BJ (cell line): ENCODE measurements around the gene CBY1. TPM values are rescaled to one million over a fixed set of nuclear protein-coding genes. Genes with fewer than 3 reads are reported as not detected.

Experiments
- CTCF ChIA-PET: fragments of 350-600 bp; formaldehyde crosslinking; extraction: SDS; loops from one replicate; lab custom pipeline; 2021; ENCODE audit warnings: antibody characterized with exemption, inconsistent platforms; lab: Yijun Ruan, JAX
- POLR2A ChIA-PET: fragments of 300-600 bp; sonication (Branson Sonifier 250); formaldehyde crosslinking; extraction: SDS; loops from one replicate; lab custom pipeline; 2021; ENCODE audit warnings: antibody characterized with exemption; lab: Charles Lee
- DNase-seq: peaks from one replicate; pipeline ENCODE4 v3.0.0-alpha.2; 2011; ENCODE audit warnings: low read depth
- H3K27me3 ChIP-seq: 2 replicates; pipeline ENCODE4 v1.6.0; 2011; ENCODE audit warnings: low read length; ENCODE audit not compliant: control insufficient read depth, insufficient read depth
- H3K36me3 ChIP-seq: 2 replicates; pipeline ENCODE4 v1.5.1; 2011; ENCODE audit warnings: low read length; ENCODE audit not compliant: control insufficient read depth, insufficient read depth
- H3K4me3 ChIP-seq: 2 replicates; pipeline ENCODE4 v1.5.1; 2011; ENCODE audit warnings: low read depth, mild to moderate bottlenecking, control low read depth, low read length
- polyA plus RNA-seq: library from polyadenylated mRNA; depleted of rRNA; stranded (reverse); fragments of >200 nt; gene quantifications from 2 replicates; pipeline ENCODE4 v1.2.3, GENCODE V29; 2011
- TF ChIP-seq, protein P1 (sequence below): IDR thresholded peaks from 2 replicates; pipeline ENCODE4 v1.5.1; 2011; ENCODE audit warnings: low read depth, mild to moderate bottlenecking, control low read depth, inconsistent platforms, low read length, moderate library complexity; ENCODE audit not compliant: insufficient read depth

CBY1 gene
- polyA plus RNA-seq, 1 experiment = 38.1 TPM

GRCh38 chr22:38715852-38716251 is 59.4 kb downstream of the CBY1 start:
- ChIA-PET CTCF (interaction anchor here (2.5 kb wide), 1 partner anchor 9 kb away, joined by 9 read pairs; no protein-coding TSS in a partner anchor), POLR2A (no interaction called here)
- Histone ChIP-seq H3K4me3 (no peak overlapping the region), H3K36me3 (peaks cover 20% of the 10 kb centered on the region), H3K27me3 (no peaks in the 10 kb centered on the region)
- DNase-seq = no peak
- TF ChIP-seq, protein P1, sequence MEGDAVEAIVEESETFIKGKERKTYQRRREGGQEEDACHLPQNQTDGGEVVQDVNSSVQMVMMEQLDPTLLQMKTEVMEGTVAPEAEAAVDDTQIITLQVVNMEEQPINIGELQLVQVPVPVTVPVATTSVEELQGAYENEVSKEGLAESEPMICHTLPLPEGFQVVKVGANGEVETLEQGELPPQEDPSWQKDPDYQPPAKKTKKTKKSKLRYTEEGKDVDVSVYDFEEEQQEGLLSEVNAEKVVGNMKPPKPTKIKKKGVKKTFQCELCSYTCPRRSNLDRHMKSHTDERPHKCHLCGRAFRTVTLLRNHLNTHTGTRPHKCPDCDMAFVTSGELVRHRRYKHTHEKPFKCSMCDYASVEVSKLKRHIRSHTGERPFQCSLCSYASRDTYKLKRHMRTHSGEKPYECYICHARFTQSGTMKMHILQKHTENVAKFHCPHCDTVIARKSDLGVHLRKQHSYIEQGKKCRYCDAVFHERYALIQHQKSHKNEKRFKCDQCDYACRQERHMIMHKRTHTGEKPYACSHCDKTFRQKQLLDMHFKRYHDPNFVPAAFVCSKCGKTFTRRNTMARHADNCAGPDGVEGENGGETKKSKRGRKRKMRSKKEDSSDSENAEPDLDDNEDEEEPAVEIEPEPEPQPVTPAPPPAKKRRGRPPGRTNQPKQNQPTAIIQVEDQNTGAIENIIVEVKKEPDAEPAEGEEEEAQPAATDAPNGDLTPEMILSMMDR = no peak

- ChIA-PET CTCF (interaction anchor here (2.5 to 3.2 kb wide), 3 partner anchors 9 to 17 kb away, joined by 9 to 21 read pairs (median 17); partner anchors contain the start of gene GTPBP1), POLR2A (no interaction called here)
These were observed 59.8 kb downstream of the CBY1 start for GRCh38 chr22:38716271-38716670.

DNA sequence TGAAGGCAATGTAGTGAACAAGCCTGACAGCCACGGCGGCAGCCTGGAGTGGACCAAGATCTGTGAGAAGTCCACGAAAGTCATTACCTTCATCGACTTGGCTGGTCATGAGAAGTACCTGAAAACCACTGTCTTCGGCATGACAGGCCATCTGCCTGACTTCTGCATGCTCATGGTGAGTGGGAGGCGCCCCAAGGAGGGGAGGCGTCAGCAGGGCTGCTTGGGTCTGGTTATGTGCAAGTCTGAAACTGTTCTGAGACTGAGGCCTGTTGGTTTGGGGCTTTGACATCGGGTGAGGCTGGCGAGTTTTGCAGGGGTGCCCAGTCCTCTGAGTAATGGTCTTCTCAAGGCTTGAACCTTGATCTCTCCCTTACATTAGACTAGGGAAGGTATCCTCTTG is 60.4 kb downstream of the CBY1 start:
- H3K36me3 ChIP-seq = peaks cover 23% of the 10 kb centered on the region
- TF ChIP-seq, protein P1 = no peak
- H3K27me3 ChIP-seq = no peaks in the 10 kb centered on the region
- H3K4me3 ChIP-seq = no peak overlapping the region
- ChIA-PET CTCF (interaction anchor here (3.0 to 3.2 kb wide), 2 partner anchors 10 to 17 kb away, joined by 17 to 21 read pairs; partner anchors contain the start of gene GTPBP1), POLR2A (no interaction called here)
- DNase-seq = no peak

More at GRCh38 chr22:38716271-38716670, 59.8 kb downstream of the CBY1 start:
- Histone ChIP-seq H3K27me3 (no peaks in the 10 kb centered on the region), H3K36me3 (peaks cover 20% of the 10 kb centered on the region), H3K4me3 (no peak overlapping the region)
- TF ChIP-seq, protein P1 = no peak
- no peak for DNase-seq

DNA sequence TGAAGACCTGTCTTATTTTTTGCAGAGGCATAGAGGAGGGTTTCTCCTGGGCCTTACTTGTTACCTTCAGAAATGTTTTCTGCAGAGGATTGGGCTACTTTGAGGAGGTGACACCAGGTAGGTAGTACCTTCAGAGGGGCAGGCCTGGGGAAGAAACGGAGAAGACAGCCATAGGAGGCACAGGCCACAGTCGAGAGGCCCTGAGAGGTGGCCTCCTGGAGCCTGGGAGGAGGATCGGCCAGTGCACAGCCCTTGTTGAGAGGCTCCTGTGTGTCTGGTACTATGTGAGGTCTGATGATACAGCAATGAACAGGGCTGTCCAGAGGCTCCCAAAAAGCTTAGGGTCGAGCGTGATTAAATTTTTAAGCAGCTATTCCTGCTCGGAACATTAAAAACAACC is 60.8 kb downstream of the CBY1 start:
- POLR2A ChIA-PET = interaction anchor here (0.6 kb wide), 1 partner anchor 215 kb away, joined by 3 read pairs; no protein-coding TSS in a partner anchor
- TF ChIP-seq, protein P1 = no peak
- CTCF ChIA-PET = interaction anchor here (1.6 to 3.2 kb wide), 5 partner anchors 10 to 35 kb away, joined by 6 to 21 read pairs (median 7); partner anchors contain the start of genes GTPBP1 and TOMM22

GRCh38 chr22:38718414-38718813 is 62.0 kb downstream of the CBY1 start:
- H3K36me3 ChIP-seq = peaks cover 27% of the 10 kb centered on the region
- ChIA-PET CTCF (interaction anchor here (1.1 to 3.2 kb wide), 6 partner anchors 10 to 37 kb away, joined by 3 to 21 read pairs (median 7); partner anchors contain the start of genes GTPBP1 and TOMM22), POLR2A (no interaction called here)
- H3K4me3 ChIP-seq = no peak overlapping the region
- DNase-seq = no peak
- no peaks in the 10 kb centered on the region for H3K27me3 ChIP-seq
- TF ChIP-seq, protein P1 = peak; percentile 76

More for the DNA sequence above, 60.8 kb downstream of the CBY1 start:
- no peak for DNase-seq
- H3K36me3 ChIP-seq = peaks cover 23% of the 10 kb centered on the region
- no peak overlapping the region for H3K4me3 ChIP-seq
- no peaks in the 10 kb centered on the region for H3K27me3 ChIP-seq
